Measurements from ENCODE around the gene DDX39B.

DNA sequence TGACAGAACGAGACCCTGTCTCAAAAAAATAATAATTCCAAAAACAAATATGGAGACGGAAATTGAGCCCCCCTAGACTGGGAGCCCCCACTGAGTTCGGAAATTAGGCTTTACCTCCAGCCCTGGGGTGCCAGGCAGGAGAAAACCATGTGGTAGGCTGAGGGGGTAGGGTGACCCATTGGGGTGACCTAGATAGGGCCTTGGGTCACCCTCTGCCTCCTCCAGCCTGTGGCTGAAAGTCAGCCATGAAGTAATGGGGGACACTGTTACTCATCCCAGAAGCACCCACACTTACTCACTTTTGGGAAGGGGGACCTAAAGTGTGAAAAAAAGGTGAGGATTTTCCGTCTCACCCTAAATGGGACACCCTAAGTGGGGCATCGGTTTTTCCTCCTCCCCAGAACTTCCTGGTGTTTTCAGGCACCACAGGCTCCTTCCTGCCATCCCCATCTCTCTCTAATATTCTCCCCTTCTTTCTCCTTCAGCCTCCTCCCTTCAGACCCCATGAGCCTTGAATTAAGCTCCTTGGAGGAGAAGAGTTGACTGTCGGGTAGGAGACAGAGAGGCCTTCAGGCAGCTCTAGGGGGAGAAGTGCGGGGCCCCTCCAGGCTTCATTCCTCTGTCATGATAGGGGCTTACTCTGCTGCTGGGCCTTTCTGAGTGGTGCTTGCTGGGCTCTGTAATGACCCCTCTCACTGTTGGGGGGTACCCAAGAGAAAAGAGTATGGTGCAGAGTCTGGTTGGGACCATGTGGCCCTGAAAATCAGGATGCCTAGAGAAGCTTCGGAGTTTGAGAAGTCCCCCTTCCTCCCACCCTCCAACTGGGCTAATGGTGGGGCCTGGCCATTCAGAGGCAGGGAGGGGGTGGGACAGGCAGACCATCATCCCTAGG, 38.0 kb upstream of the DDX39B start:
- TF ChIP-seq, protein P1, sequence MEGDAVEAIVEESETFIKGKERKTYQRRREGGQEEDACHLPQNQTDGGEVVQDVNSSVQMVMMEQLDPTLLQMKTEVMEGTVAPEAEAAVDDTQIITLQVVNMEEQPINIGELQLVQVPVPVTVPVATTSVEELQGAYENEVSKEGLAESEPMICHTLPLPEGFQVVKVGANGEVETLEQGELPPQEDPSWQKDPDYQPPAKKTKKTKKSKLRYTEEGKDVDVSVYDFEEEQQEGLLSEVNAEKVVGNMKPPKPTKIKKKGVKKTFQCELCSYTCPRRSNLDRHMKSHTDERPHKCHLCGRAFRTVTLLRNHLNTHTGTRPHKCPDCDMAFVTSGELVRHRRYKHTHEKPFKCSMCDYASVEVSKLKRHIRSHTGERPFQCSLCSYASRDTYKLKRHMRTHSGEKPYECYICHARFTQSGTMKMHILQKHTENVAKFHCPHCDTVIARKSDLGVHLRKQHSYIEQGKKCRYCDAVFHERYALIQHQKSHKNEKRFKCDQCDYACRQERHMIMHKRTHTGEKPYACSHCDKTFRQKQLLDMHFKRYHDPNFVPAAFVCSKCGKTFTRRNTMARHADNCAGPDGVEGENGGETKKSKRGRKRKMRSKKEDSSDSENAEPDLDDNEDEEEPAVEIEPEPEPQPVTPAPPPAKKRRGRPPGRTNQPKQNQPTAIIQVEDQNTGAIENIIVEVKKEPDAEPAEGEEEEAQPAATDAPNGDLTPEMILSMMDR (IDR thresholded peaks at IDR 0.05; ENCODE audit: low read depth, low read length, poor library complexity, severe bottlenecking) = no peak
- no peak for TF ChIP-seq EZH2phosphoT487 (IDR thresholded peaks at IDR 0.05; ENCODE audit: borderline replicate concordance, low read length)

All from DOHH2 (cell line).